GM20431 (cell line): Measurements from ENCODE around the gene REEP6.
"Not testable (repeated sequence)": the region's sequence is repeated elsewhere in the genome, so short reads cannot be mapped to it uniquely, and the experiment has no call there.

Source experiments
- in situ Hi-C: fragments of 300-500 bp; cut with MseI, MboI; formaldehyde crosslinking; loops from one replicate; pipeline ENCODE4 v1.15.0; 2020; ENCODE audit warnings: low sequenced_read_pairs; ENCODE audit not compliant: unreplicated experiment

REEP6 gene

DNA sequence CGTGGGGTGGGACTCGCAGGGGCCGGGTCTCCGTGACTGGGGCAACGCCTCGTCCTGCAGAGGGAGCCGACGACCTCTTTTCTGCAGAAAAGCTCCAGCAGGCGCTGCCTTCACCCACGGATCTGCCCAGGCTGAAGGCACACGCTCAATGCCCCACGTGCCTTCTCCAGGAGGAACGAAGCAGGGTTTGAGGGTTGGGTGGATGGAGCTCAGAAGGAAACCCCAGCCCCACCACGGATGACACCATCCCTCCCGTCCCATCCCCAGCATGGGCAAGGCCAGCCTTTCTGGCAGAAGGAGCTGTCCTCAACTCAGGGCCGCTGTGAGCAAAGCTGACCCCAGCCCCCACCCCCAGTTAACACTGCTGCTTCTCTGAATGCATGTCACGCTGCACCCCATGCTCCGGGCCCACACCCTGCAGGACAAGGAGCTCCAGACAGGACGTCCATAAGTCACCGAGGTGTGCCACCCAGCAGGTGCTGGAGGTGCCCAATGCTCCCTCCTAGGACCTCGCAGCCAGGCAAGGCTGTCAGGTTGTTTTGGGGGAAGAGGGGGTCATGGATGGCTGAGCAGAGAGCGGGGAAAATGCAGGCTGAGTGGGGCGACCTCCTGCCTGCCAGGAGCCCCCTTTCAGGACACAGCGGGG lies 19.3 kb upstream of the REEP6 start:
- in situ Hi-C loops: no loop called here

DNA sequence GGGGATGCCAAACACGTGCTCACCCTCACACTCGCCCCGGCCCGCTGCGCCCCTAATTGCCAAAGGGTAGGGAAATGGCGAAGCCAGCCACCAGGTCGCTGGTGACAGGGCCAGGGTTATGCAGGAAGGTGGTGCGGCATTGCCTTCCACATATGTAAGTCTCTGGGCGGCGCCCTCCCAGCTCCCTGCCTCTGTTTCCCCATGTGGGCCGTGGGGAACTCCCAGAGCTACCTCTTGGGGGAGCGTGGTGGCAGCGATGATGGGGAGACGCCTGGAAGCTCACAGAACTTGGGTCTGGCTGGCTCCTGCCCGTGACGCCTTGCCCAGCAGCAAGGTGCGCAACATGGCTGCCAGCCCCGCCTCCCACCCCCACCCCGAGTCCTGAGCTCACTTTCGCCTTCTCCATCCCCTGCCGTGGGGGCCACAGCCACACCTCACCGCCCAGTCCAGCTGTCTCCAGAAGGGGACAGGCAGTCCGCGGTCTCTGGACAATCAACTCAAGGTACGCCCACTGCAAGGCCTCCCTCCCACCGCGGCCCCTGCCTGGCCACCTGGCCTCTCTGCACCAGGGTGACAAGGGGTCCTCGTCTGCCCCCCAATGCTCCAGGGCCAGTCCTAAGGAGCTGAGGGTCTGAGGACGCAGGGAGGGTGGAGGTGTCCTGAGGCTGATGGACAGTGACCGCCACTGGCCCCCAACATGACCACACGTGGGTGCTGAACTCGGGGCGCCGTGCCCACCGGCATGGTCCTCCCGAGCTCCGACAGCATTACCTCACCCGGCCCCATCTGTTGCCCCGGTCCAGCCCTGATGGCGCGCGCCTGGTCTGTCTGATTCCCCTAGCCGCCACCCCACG lies 18.5 kb upstream of the REEP6 start:
- in situ Hi-C loops: no loop called here

- in situ Hi-C loops: no loop called here
Observed at GRCh38 chr19:1473085-1473851, 17.7 kb upstream of the REEP6 start.

GRCh38 chr19:1474011-1474764 lies 16.8 kb upstream of the REEP6 start:
- in situ Hi-C loops: no loop called here

DNA sequence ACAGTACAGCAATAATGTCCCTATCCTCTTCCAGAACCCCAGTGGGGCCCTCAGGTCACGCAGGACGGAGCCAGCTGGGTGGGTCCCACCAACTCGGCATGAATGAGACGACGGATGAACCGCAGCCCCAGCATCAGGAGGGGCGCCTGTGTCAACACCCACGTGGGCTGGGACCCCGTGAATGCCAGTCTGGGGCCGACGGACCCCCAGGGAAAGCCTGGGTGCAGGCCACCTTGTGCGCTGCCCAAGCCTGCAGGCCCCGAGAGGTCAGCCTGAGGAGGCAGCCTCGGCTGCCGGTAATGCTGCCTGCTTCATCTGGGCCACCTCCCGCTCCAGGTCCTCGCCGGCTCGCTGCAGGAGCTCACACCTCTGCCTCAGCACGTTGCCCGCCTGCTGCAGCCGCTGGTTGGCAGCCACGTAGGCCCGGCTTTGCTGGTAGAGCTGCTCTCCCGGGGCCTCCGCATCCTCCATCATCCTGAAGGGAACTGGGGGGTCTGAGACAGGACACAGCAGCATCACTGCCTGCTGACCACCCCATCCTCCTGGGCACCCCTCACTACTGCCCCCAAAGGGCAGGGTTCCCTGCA lies 16.1 kb upstream of the REEP6 start:
- in situ Hi-C loops: no loop called here

- in situ Hi-C loops: no loop called here
Observed at GRCh38 chr19:1475751-1476437, 15.1 kb upstream of the REEP6 start.

GRCh38 chr19:1477056-1477455 lies 13.9 kb upstream of the REEP6 start:
- in situ Hi-C loops: not testable (repeated sequence)

DNA sequence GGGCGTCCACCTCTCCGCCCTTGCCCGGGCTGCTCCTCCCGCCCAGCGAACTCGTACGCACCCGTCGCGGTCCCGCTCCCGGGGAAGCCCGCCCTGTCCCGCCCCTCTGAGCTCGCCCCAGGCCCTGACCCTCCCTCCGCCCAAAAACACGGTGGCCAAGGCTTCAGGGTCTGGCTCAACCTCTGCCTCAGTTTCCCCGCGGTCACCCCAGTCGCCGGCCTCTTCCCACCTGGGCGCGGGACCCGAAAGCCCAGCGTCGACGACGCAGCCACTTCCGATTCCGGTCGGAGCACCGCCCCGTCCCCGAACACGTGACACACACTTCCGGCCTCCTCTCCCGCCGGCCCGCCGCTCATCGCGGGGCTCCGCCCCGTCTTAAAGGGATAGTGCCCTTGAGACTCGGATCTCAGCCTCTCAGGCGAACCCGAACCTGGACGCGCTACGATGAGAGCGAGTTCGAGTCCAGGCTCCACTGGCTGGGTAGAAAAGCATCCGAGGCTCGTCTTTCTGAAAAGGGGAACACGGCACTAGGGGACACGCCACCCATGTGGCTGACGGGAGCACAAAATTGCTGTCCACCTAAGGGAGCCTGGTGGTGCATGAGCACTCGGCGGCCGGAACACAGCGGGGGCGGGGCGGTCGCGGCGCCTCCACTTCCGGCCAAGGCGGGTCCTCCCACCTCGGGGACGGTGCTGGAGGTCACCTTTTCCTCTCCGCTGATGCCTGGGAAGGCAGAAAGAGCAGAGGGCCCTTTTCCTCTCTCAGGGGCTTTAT lies 11.9 kb upstream of the REEP6 start, which contains the start of gene C19orf25:
C19orf25 (minus strand) TSS at position 282 of the 774 bp plus-strand sequence. CDS start 312 bp downstream, outside the sequence.
- in situ Hi-C loops: no loop called here

DNA sequence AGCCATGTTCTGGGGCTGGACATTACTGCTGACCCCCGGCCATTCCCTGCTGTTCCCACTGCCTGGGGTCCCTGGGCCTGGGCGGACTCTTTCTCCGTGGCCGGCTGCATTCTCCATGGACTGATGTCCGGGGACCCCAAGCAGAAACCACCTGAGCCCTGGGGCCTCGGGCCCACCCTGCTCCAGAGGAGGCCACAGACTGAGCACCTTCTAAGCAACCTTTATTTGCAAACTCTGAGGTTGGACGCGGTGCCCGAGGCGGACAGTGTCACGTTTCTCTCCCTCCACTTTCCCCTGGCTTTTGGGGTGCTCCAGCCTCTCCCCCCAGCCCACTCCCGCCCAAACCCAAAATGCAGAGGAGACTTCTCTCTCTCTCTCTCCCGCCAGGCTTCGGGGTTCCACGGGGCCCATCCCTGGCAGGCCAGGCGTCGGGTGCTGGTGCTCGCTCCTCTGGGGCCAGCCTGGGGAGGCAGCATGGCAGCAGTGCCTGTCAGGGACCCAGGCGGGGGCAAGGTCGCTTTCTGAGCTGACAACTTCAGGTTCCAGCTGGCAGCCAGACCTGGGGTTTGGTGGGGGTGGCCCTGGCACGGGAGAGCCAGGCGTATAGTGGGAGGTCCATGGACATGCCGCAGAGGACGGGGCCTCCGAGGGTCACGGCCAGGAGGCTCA lies 9.6 kb upstream of the REEP6 start:
- in situ Hi-C loops: no loop called here

GRCh38 chr19:1481893-1482360 lies 9.1 kb upstream of the REEP6 start:
- in situ Hi-C loops: no loop called here

DNA sequence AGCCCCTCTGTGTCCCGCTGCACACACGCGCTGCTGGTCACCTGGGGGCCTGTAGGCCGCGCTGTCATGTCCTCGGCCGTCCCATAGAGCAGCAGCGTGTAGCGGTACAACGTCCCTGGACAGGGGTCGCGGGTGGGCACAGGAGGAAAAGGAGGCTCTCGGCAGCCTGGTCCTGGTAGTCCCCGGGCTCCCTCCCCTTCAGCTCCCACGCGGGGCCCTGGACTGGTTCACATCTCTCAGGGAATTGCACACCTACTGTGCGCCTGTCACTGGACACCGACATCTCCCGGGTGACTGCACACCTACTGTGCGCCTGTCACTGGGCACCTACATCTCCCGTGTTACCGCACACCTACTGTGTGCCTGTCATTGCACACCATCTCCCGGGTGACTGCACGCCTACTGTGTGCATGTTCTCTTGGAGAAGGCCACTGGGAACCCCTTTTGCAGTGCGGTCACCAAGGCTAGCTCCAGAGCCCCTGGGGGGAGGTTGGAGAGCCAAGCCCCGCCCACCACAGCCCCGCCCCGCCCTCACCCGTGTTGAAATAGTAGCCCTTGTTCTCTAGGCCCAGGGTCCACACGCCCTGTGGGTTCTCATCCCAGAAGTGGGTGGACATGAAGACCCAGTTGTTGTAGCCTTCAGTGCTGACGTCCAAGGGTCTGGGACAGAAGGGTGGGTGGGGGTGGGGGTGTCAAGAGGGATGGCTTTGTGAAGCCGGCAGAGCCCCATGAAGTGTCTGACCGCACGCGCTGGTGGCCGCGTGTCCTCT lies 8.4 kb upstream of the REEP6 start:
- in situ Hi-C loops: no loop called here

- in situ Hi-C loops: no loop called here
Observed at GRCh38 chr19:1483131-1483978, 7.6 kb upstream of the REEP6 start.

- in situ Hi-C loops: no loop called here
Observed at GRCh38 chr19:1483979-1484428, 7.0 kb upstream of the REEP6 start.

DNA sequence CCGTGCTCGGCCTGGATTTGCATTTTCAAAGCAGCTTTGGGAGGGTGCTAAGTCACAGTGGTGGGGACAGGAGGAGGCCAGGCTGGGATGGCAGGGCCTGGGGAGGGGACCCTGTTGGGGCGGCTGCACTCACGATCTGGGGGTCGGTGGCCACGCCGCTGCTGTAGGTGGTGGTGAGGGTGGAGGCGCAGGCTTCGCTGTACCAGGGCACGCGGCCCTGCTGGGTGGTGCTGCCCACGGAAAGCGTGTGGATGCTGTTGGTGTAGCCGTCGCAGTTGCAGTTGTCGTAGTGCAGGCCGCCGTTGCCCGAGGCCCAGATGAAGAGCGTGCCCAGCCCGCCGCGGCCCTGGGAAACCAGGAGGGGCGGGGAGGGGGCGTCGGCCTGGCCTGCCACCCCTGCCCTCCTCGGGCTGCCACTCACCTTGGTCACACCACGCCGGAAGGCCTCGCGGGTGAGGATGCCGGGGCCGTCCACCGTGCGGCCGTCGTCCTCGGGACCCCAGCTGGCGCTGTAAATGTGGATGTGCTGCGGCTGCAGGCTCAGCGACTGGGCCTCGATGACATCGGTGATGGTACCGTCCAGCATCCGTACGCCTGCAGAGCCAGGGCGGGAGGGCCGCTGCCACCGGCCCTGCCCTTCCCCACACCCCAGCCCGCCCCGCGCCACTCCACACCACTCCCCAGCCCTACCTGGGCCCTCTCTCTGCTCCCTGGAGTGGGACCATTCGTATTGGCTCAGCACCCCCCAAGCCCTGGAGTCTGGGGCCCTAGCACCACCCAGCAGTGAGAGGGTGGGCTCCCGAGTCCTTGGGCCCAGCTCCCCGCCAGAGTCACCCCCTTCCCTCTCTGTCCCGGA lies 4.0 kb upstream of the REEP6 start:
- in situ Hi-C loops: no loop called here

DNA sequence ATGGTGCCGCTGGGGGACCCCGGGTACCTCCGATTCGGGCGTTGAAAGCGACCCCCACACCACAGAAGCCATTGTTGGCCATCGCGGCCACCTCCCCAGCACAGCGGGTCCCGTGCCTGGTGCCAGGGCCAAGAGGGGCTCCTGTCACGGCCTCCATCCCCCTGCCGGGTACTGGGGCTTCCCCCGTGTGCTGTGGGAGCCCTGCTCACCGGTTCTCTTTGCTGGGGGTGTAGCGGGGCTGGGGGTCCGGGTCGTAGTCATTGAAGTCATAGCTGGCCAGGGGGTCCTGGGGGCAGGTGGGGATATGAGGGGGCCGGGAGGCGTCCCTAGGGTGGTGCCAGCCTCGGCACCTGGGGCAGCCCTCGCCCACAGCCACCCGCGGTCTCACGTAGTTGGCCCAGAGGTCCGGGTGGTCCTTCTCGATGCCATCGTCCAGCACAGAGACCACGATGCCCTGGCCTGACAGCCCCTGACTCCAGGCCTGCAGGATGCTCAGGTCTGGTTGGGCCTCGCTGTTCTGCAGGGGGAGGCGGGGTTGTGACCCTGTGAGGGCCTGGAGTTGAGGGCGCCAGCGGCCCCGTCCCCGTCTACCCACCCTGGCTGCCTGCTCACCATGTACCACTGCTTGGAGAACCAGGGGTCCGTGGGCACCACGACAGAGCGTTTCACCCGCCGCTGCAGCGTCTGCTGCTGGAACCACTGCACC lies 3.3 kb upstream of the REEP6 start:
- in situ Hi-C loops: no loop called here
